ENCODE results near the gene RAB4B. TPM values are rescaled to one million over a fixed set of nuclear protein-coding genes. Genes with fewer than 3 reads are reported as not detected.
"Not testable (repeated sequence)": the region's sequence is repeated elsewhere in the genome, so short reads cannot be mapped to it uniquely, and the experiment has no call there.

The RAB4B gene
- total RNA-seq, 5 donors from 2014 or later (not counting 1 experiment from before 2014, with no cell fraction given) = 42.4 to 77.9 (median 63.2) TPM

DNA sequence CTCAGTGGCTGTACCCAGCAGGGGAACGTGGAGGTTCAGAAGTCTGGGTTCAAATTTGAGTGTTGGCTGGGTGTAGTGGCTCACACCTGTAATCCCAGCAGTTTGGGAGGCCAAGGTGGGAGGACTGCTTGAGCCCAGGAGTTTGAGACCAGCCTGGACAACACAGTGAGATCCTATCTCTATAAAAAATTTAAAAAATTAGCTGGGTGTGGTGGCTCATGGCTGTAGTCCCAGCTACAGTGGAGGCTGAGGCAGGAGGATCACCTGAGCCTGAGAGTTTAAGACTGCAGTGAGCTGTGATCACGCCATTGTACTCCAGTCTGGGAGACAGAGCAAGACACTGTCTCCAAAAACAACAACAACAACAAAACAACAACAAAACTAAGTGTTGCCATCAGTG lies 6.1 kb downstream of the RAB4B start:
- Mint-ChIP-seq H3K36me3 (peaks cover 34% of the 10 kb centered on the region), H3K4me1 (peaks cover 9 to 20% (median 19%) of the 10 kb centered on the region in 3 donors)
- CTCF ChIA-PET; H3K4me3 ChIP-seq (ENCODE audit: control insufficient read depth in 1 of 2, extremely low read depth in 1 of 2, low read length in 1 of 2); POLR2A ChIA-PET; ATAC-seq (replicated peaks in 1 of 4); H3K27me3 Mint-ChIP-seq; H3K9me3 ChIP-seq; H3K4me3 Mint-ChIP-seq; H3K27ac ChIP-seq (ENCODE audit: low read length); H3K27me3 ChIP-seq (replicated peaks in 1 of 2; ENCODE audit: control insufficient read depth in 2 of 2, extremely low read depth in 1 of 2, insufficient read depth in 2 of 2, low read length in 1 of 2); H3K9me3 Mint-ChIP-seq; H3K27ac Mint-ChIP-seq; DNase-seq; H3K4me1 ChIP-seq (ENCODE audit: control insufficient read depth in 1 of 2, extremely low read depth in 1 of 2, insufficient read depth in 2 of 2, low read length in 2 of 2): not testable (repeated sequence)
- WGBS (ENCODE audit: insufficient coverage) = 90% methylated on average over 1 of the region's 2 CpGs
- peaks cover 28 to 34% of the 10 kb centered on the region in 2 donors for H3K36me3 ChIP-seq (ENCODE audit: control insufficient read depth in 2 of 2, extremely low read depth in 1 of 2, insufficient read depth in 1 of 2, low read length in 1 of 2)

DNA sequence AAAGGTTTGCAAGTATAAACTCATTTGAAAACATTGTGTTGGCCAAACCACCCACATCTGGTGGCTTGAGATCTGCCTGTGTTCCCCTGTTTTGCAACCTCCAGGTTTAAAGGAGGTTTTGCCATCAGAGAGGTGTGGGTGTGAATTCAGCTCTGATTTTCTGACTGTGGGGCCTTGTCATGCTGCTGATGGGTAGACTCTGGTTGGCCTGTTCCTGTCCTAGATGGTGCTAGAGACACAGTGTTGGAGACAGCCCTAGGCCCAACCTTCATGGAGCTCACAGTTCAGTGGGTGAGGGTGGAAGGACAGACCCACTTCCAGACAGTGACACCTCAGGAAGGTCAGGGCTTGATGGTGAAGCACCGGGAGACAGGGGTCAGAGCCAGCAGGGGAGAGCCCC lies 7.5 kb downstream of the RAB4B start:
- H3K4me1 Mint-ChIP-seq = peaks cover 3 to 11% (median 9%) of the 10 kb centered on the region in 3 donors
- no peak for ATAC-seq (replicated peaks in 1 of 4)
- no peak overlapping the region for H3K27ac ChIP-seq (ENCODE audit: low read length)
- H3K4me3 Mint-ChIP-seq = no peak overlapping the region
- ChIA-PET CTCF (no interaction called here), POLR2A (no interaction called here)
- no peaks in the 10 kb centered on the region for H3K27me3 Mint-ChIP-seq
- H3K27ac Mint-ChIP-seq = peak overlapping the region; percentile 6 to 55
- WGBS (ENCODE audit: insufficient coverage) = 81% methylated on average over 1 of the region's 1 CpG
- no peaks in the 10 kb centered on the region for H3K9me3 Mint-ChIP-seq
- H3K9me3 ChIP-seq = no peaks in the 10 kb centered on the region
- DNase-seq = no peak
- no peak overlapping the region for H3K4me3 ChIP-seq (ENCODE audit: control insufficient read depth in 1 of 2, extremely low read depth in 1 of 2, low read length in 1 of 2)
- H3K27me3 ChIP-seq (replicated peaks in 1 of 2; ENCODE audit: control insufficient read depth in 2 of 2, extremely low read depth in 1 of 2, insufficient read depth in 2 of 2, low read length in 1 of 2) = no peaks in the 10 kb centered on the region
- H3K36me3 ChIP-seq (ENCODE audit: control insufficient read depth in 2 of 2, extremely low read depth in 1 of 2, insufficient read depth in 1 of 2, low read length in 1 of 2) = peaks cover 28 to 38% of the 10 kb centered on the region in 2 donors
- peaks cover 40% of the 10 kb centered on the region for H3K36me3 Mint-ChIP-seq
- peaks cover 0 to 2% of the 10 kb centered on the region in 2 experiments for H3K4me1 ChIP-seq (ENCODE audit: control insufficient read depth in 1 of 2, extremely low read depth in 1 of 2, insufficient read depth in 2 of 2, low read length in 2 of 2)

DNA sequence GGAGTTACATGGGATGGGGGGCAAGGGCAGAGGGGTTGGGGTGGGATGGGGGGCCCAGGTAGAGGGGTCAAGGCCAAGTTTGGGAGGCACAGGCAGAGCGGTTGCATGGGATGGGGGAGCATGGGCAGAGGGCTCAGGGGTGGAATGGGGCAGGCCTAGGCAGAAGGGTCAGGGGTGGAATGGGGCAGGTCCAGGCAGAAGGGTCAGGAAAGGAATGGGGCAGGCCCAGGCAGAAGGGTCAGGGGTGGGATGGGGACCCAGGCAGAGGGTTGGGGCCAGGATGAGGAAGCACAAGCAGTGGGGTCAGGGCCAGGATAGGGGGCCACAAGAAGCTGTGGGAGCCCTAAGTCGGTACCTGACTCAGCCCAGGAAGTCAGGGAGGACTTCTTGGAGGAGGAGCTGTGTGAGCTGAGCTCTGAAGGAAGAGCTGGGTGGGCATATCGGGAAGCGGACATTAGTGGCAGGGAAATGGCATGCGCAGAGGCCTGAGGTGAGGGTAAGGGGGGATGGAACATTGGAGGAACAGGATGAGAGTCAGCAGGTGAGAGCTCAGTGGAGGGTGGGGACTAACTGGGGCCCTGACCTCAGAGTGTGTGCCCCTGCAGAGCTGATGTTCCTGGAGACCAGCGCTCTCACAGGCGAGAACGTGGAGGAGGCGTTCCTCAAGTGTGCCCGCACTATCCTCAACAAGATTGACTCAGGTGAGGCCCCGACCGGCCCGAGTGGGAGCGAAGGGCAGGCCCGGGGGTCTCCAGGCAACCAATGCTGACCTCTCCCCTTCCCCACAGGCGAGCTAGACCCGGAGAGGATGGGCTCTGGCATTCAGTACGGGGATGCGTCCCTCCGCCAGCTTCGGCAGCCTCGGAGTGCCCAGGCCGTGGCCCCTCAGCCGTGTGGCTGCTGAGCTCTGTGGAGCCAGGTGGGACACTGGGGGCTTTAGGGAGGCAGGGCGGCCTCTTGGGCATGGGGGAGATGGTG lies 8.3 kb downstream of the RAB4B start:
- Mint-ChIP-seq H3K4me1 (peaks cover 3 to 10% (median 5%) of the 10 kb centered on the region in 3 donors), H3K36me3 (peaks cover 38% of the 10 kb centered on the region), H3K9me3 (no peaks in the 10 kb centered on the region), H3K27ac (peak overlapping the region in 1 of 2 donors; percentile 8), H3K4me3 (no peak overlapping the region), H3K27me3 (no peaks in the 10 kb centered on the region)
- Histone ChIP-seq H3K4me1 (ENCODE audit: control insufficient read depth in 1 of 2, extremely low read depth in 1 of 2, insufficient read depth in 2 of 2, low read length in 2 of 2) (no peaks in the 10 kb centered on the region), H3K9me3 (no peaks in the 10 kb centered on the region), H3K4me3 (ENCODE audit: control insufficient read depth in 1 of 2, extremely low read depth in 1 of 2, low read length in 1 of 2) (no peak overlapping the region), H3K36me3 (ENCODE audit: control insufficient read depth in 2 of 2, extremely low read depth in 1 of 2, insufficient read depth in 1 of 2, low read length in 1 of 2) (peaks cover 31 to 42% of the 10 kb centered on the region in 2 donors), H3K27ac (ENCODE audit: low read length) (no peak overlapping the region), H3K27me3 (replicated peaks in 1 of 2; ENCODE audit: control insufficient read depth in 2 of 2, extremely low read depth in 1 of 2, insufficient read depth in 2 of 2, low read length in 1 of 2) (no peaks in the 10 kb centered on the region)
- ChIA-PET CTCF (interaction anchor here in 1 of 2 donors (0.5 kb wide), 1 partner anchor 140 kb away, joined by 3 read pairs; no protein-coding TSS in a partner anchor), POLR2A (no interaction called here)
- ATAC-seq (replicated peaks in 1 of 4) (no peak), DNase-seq (no peak)
- WGBS (ENCODE audit: insufficient coverage) = 94% methylated on average over 20 of the region's 25 CpGs

DNA sequence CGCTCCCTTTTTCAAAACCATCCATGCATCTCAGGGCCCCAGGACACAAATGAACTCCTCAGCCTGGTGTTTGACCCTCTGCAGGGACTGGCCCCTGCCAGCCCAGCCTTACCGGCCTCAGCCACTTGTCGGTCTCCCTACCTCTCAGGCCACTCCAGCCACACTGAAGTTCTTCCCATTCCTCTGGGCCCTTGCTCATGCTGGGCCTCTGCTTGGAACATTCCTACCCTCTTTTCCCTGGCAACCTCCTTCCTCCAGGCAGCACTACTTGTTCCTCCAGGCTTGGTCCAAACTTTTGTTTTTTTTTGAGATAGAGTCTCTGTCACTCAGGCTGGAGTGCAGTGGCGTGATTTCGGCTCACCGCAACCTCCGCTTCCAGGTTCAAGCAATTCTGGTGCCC lies 13.3 kb downstream of the RAB4B start:
- Histone ChIP-seq H3K27me3 (replicated peaks in 1 of 2; ENCODE audit: control insufficient read depth in 2 of 2, extremely low read depth in 1 of 2, insufficient read depth in 2 of 2, low read length in 1 of 2) (no peaks in the 10 kb centered on the region), H3K27ac (ENCODE audit: low read length) (no peak overlapping the region), H3K4me3 (ENCODE audit: control insufficient read depth in 1 of 2, extremely low read depth in 1 of 2, low read length in 1 of 2) (no peak overlapping the region), H3K9me3 (no peaks in the 10 kb centered on the region), H3K36me3 (ENCODE audit: control insufficient read depth in 2 of 2, extremely low read depth in 1 of 2, insufficient read depth in 1 of 2, low read length in 1 of 2) (peaks cover 18 to 20% of the 10 kb centered on the region in 2 donors), H3K4me1 (ENCODE audit: control insufficient read depth in 1 of 2, extremely low read depth in 1 of 2, insufficient read depth in 2 of 2, low read length in 2 of 2) (peaks cover 0 to 14% of the 10 kb centered on the region in 2 experiments)
- Mint-ChIP-seq H3K4me3 (no peak overlapping the region), H3K9me3 (no peaks in the 10 kb centered on the region), H3K36me3 (peaks cover 23% of the 10 kb centered on the region), H3K27ac (no peak overlapping the region), H3K27me3 (no peaks in the 10 kb centered on the region), H3K4me1 (peaks cover 2 to 11% (median 5%) of the 10 kb centered on the region in 3 donors)
- 83% methylated on average over 7 of the region's 7 CpGs for WGBS (ENCODE audit: insufficient coverage)
- ChIA-PET CTCF (no interaction called here), POLR2A (no interaction called here)
- DNase-seq (no peak), ATAC-seq (replicated peaks in 1 of 4) (no peak)

DNA sequence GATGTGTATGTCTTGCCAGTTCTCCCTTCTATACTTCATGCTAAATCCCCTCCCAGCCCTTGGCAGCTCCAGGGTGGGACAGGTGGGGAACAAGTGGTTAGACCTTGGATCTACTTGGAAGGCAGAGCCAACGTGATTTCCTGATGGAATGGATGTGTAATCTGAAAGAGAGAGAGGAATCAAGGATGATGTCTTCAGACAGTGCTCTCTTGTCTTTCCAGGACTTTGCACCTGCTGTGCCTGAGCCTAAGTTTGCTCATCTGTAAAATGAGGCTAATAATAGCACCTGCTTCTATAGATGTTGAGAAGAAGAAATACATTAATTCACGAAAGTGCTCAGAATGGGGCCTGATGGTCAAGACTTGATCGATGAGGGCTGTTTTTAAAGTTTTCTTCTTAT lies 13.9 kb downstream of the RAB4B start:
- Mint-ChIP-seq H3K27ac (peak overlapping the region; percentile 41 to 60), H3K27me3 (no peaks in the 10 kb centered on the region), H3K36me3 (peaks cover 18% of the 10 kb centered on the region), H3K9me3 (no peaks in the 10 kb centered on the region), H3K4me1 (peaks cover 2 to 11% (median 5%) of the 10 kb centered on the region in 3 donors), H3K4me3 (no peak overlapping the region)
- ChIA-PET CTCF (interaction anchor here in 1 of 2 donors (0.6 kb wide), 1 partner anchor 29 kb away, joined by 4 read pairs; no protein-coding TSS in a partner anchor), POLR2A (no interaction called here)
- Histone ChIP-seq H3K9me3 (no peaks in the 10 kb centered on the region), H3K27ac (ENCODE audit: low read length) (peak overlapping the region; percentile 1), H3K4me1 (ENCODE audit: control insufficient read depth in 1 of 2, extremely low read depth in 1 of 2, insufficient read depth in 2 of 2, low read length in 2 of 2) (peaks cover 0 to 14% of the 10 kb centered on the region in 2 experiments), H3K27me3 (replicated peaks in 1 of 2; ENCODE audit: control insufficient read depth in 2 of 2, extremely low read depth in 1 of 2, insufficient read depth in 2 of 2, low read length in 1 of 2) (no peaks in the 10 kb centered on the region), H3K36me3 (ENCODE audit: control insufficient read depth in 2 of 2, extremely low read depth in 1 of 2, insufficient read depth in 1 of 2, low read length in 1 of 2) (peaks cover 11 to 14% of the 10 kb centered on the region in 2 donors), H3K4me3 (ENCODE audit: control insufficient read depth in 1 of 2, extremely low read depth in 1 of 2, low read length in 1 of 2) (no peak overlapping the region)
- DNase-seq (no peak), ATAC-seq (replicated peaks in 1 of 4) (no peak)
- WGBS (ENCODE audit: insufficient coverage) = 75% methylated on average over 2 of the region's 3 CpGs

DNA sequence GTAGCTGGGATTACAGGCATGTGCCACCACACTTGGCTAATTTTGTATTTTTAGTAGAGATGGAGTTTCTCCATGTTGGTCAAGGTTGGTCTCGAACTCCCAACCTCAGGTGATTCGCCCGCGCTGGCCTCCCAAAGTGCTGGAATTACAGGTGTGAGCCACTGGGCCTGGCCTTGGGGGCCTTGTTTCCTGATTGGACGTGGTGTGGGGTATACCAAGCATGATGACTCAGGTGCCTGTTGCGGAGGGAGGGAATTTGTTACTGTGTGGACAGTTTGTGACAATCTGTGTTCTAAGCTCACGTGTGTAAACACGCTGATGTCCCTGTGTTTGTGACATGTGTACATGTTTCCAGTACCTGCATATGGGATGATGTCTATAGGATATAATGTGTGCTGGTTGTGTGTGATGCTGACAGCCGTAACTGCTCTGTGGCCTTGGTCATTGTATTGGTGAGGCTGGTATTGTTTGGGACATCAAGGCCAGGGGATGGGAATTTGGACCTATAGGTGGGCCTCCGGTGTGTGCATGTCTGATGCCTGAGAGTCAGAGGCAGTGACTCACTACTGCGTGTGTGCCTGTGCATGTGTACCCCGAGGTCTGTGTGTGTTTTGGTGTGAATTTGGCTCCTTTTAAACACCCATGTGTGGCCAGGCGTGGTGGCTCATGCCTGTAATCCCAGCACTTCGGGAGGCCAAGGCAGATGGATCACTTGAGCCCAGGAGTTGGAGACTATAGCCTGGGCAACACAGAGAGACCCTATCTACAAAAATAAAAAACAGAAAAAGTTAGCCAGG lies 19.3 kb downstream of the RAB4B start:
- H3K9me3 ChIP-seq = no peaks in the 10 kb centered on the region
- H3K27ac ChIP-seq (ENCODE audit: low read length) = peak overlapping the region; percentile 99
- peaks cover 17% of the 10 kb centered on the region for H3K36me3 Mint-ChIP-seq
- peak overlapping the region; percentile 92 to 94 (median 93) for H3K4me3 Mint-ChIP-seq
- peaks cover 22 to 45% of the 10 kb centered on the region in 2 experiments for H3K4me1 ChIP-seq (ENCODE audit: control insufficient read depth in 1 of 2, extremely low read depth in 1 of 2, insufficient read depth in 2 of 2, low read length in 2 of 2)
- no peak overlapping the region for H3K4me3 ChIP-seq (ENCODE audit: control insufficient read depth in 1 of 2, extremely low read depth in 1 of 2, low read length in 1 of 2)
- H3K27ac Mint-ChIP-seq = peak overlapping the region; percentile 98 to 99
- peaks cover 36 to 44% (median 39%) of the 10 kb centered on the region in 3 donors for H3K4me1 Mint-ChIP-seq
- DNase-seq = no peak
- H3K9me3 Mint-ChIP-seq = no peaks in the 10 kb centered on the region
- CTCF ChIA-PET = interaction anchor here in 1 of 2 donors (1.4 to 2.3 kb wide), 2 partner anchors 9 to 19 kb away, joined by 12 to 30 read pairs; partner anchors contain the start of gene RAB4B
- WGBS (ENCODE audit: insufficient coverage) = 96% methylated on average over 13 of the region's 14 CpGs
- peaks cover 4 to 21% of the 10 kb centered on the region in 2 donors for H3K36me3 ChIP-seq (ENCODE audit: control insufficient read depth in 2 of 2, extremely low read depth in 1 of 2, insufficient read depth in 1 of 2, low read length in 1 of 2)
- H3K27me3 Mint-ChIP-seq = no peaks in the 10 kb centered on the region
- no peaks in the 10 kb centered on the region for H3K27me3 ChIP-seq (replicated peaks in 1 of 2; ENCODE audit: control insufficient read depth in 2 of 2, extremely low read depth in 1 of 2, insufficient read depth in 2 of 2, low read length in 1 of 2)
- POLR2A ChIA-PET = interaction anchor here (0.6 to 1.4 kb wide), 4 partner anchors 9 to 227 kb away, joined by 5 to 23 read pairs (median 11); partner anchors contain the start of genes ACTMAP (in 1 of the 2), RAB4B (in 1 of the 2) and SNRPA (in 1 of the 2)
- ATAC-seq (replicated peaks in 1 of 4) = no peak

Measured in T-cell (primary cell).